GM21528 (cell line): Measurements from ENCODE around the gene GALR2.
"Not testable (repeated sequence)": the region's sequence is repeated elsewhere in the genome, so short reads cannot be mapped to it uniquely, and the experiment has no call there.

Source experiments
- ATAC-seq: cut with Tn5 transposase; IDR thresholded peaks from one replicate; pipeline ENCODE4 v1.9.1; 2021; ENCODE audit warnings: mild to moderate bottlenecking, moderate library complexity; ENCODE audit not compliant: unreplicated experiment, low FRiP score

The GALR2 gene, protein sequence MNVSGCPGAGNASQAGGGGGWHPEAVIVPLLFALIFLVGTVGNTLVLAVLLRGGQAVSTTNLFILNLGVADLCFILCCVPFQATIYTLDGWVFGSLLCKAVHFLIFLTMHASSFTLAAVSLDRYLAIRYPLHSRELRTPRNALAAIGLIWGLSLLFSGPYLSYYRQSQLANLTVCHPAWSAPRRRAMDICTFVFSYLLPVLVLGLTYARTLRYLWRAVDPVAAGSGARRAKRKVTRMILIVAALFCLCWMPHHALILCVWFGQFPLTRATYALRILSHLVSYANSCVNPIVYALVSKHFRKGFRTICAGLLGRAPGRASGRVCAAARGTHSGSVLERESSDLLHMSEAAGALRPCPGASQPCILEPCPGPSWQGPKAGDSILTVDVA

DNA sequence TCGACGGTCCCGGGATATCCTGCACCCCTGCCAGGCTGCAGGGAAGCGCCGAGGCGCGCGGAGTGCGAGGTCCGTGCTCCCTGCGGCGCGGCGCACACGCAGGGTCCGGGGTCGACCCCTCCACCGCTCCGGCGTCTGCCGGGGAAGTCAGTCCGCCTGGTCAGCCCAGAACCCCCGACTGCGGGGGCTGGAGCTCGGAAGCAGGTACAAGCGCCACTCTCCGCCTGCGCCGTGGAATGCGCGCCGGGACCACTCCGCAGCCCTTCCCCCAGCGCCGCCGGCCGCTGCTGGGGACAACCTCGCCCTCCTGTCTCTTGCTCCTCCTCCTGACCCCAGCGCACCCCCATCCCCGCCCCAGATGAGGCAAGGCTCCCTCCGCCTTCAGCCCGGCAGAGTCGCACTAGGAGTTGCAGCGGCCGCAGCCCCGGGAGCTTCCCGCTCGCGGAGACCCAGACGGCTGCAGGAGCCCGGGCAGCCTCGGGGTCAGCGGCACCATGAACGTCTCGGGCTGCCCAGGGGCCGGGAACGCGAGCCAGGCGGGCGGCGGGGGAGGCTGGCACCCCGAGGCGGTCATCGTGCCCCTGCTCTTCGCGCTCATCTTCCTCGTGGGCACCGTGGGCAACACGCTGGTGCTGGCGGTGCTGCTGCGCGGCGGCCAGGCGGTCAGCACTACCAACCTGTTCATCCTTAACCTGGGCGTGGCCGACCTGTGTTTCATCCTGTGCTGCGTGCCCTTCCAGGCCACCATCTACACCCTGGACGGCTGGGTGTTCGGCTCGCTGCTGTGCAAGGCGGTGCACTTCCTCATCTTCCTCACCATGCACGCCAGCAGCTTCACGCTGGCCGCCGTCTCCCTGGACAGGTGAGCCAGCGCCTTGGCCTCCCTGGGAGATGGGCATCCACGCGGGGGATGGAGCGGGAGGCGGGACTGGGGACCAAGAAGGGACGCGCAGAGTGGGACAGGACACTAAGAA, at the start of gene GALR2:
Gene GALR2, plus strand, starts transcription at position 392 of the 974 bp plus-strand sequence. Its CDS starts 103 bp downstream, at position 495.
- no peak for ATAC-seq

DNA sequence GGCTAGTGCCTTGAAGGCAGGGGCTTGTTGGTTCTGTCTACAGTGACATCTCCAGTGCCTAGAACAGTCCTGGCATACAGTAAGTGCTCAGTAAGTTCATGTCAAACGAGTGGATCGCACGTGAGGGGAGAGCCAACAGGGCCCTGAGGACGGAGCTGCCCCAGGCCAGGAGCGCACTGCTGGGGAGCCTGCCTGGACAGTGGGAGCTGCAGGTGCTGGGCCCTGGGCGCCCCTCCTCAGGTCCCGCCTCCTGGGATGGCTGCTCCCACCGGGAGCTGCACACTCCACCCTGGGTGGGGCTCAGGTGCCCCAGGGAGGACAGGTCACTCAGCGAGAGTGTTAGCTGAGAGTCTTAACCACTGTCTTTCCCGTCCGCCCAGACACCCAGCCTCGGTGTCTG, 49.3 kb upstream of the GALR2 start:
- no peak for ATAC-seq

- ATAC-seq: no peak
Measured at GRCh38 chr17:76026714-76027158, 47.8 kb upstream of the GALR2 start.

DNA sequence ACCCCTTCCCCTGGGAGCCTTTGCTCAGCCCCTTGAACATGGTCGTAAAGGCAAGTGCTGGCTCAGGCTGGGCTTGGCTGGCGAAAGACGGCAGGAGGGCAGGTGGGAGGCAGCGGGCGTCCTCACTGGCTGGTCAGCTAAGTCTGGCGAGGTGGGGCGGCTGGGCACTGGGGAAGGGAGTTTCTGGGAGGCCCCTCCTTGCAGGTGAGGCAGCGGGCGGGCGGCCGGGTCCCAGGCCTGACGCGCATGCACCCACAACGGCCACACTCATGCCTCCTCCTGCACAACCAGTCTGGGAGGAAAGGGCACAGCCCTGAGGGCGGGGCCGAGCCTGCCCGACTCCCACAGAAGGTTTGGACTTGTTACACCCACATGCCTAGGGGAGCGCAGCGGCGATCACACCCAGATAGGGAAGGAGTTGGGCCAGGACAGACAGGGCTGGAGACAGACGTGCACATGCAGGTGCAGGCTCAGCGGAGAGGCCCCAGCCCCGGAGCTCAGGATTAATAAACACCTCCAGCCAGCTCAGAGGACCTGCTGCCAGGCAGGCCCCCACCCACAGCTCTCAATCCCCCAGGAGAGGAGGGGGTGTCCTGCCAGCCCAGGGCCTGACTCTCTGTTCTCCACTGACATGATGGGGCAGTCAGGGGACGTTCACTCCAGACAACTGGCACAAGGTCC, 47.3 kb upstream of the GALR2 start, which contains the start of gene EVPL:
Gene EVPL, minus strand, starts transcription at position 148 of the 681 bp plus-strand sequence. Its CDS starts 108 bp downstream, at position 40.
- no peak for ATAC-seq

- no peak for ATAC-seq
Measured at GRCh38 chr17:76032073-76032779, 42.4 kb upstream of the GALR2 start.

- ATAC-seq: no peak
Measured at GRCh38 chr17:76032780-76033108, 41.8 kb upstream of the GALR2 start.

- no peak for ATAC-seq
Measured at GRCh38 chr17:76033139-76033538, 41.4 kb upstream of the GALR2 start.

DNA sequence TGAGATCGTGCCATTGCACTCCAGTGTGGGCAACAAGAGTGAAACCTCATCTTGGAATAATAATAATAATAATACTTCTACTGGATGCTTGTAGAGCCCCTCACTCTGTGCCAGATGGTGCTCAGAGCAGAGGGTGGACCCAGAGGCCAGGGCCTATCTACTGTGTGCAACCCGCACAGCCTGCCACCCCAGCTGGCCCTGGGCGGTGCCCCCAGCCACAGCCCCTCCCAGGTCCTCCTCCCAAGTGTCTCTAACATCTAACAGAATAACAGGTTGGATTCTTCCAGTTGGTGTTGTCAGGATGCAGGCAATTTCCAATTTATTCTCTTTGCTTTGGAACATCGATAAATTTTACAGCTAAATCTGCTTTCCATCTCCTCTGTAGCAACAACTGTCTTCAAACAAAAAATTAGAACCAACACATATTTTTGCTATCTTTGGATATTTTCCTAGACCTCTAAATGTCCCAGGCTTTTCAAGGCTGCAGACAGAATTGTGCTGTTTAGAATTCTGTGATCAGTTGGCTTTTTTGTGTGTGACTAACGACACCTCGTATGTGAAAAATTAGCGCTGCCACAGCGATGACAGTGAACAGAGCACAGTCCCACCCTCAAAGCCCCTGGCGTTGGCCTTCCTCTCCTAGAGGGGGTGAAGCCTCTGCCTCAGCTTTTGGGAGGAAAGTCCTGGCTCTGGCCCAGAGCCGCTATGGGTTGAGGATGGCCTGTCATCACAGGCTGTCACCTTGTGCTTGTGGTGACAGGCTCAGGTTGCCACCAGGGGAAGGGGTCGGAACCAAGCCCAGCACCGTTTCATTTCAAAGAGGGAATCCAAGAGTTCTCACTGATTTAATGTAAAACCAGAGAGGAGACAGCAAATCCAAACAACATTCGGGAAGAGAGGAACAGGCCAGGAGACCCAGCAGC, 39.9 kb upstream of the GALR2 start:
- no peak for ATAC-seq

GRCh38 chr17:76036497-76037261, 37.9 kb upstream of the GALR2 start:
- no peak for ATAC-seq

- no peak for ATAC-seq
Measured at GRCh38 chr17:76038050-76038449, 36.5 kb upstream of the GALR2 start.

DNA sequence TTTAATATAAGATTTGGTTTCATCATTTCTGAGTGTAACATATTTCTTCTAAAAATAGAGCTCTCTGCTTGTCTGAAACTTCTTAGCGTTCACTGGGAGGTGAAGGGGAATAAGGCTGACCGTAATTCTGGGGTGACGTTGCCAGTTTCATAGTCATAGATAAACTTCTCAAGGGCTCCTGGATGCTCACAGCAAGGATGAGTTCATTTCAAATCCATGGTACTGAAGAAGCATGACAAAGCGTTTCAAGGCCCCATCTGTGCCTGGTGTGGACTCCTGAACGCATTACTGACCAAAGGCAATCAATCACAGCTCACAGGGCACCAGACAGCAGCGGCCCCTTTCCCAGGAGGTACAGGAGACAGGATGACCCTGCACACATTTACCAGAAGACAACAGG, 35.5 kb upstream of the GALR2 start:
- ATAC-seq: no peak

DNA sequence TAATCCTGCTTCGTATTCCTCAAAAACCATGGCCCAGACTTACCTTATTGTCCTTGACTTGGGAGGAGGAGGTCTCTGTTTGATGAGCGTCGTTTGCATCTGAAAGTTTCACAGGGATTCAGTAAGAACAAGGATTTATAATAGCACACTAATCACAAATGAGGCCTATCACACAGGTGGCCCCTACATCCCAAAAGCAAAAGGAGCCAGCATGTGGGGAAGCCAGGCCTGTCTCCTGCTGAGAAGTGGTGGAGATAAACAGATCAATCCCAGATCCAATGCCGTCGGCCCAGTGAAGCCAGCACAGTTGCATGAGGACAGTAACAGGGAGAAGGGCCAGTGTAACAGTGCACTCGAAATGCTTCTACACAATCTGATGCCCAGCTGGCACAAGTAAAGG, 34.2 kb upstream of the GALR2 start:
- ATAC-seq: no peak

- not testable (repeated sequence) for ATAC-seq
Measured at GRCh38 chr17:76042868-76043267, 31.7 kb upstream of the GALR2 start.

- not testable (repeated sequence) for ATAC-seq
Measured at GRCh38 chr17:76044475-76045007, 30.0 kb upstream of the GALR2 start.

- ATAC-seq: no peak
Measured at GRCh38 chr17:76046064-76046463, 28.5 kb upstream of the GALR2 start.

DNA sequence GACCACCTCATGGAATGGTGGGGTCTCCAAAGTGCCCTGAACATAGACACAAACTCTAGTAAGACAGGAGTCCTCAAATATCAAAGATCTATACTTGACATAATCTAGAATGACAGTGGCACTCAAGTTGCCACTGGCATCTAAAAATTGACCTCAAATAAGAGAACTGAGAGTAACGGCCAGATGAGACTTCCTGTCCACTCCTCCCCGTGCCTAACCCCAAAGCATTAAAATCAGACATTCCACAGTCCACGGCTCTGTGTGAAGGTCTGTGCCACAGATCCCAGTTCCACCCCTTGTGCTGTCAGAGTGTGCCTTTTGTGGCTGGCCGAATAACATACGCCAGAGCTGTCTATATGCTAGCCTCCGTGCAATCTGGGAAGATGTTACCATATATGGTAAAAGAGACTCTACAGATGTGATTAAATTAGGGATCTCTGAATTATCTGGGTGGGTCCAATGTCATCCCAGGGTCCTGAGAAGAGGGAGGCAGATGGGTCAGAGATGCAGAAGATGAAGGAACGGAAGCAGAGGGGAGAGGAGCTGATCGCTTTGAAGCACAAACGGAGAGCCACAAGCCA, 26.5 kb upstream of the GALR2 start:
- ATAC-seq: no peak

DNA sequence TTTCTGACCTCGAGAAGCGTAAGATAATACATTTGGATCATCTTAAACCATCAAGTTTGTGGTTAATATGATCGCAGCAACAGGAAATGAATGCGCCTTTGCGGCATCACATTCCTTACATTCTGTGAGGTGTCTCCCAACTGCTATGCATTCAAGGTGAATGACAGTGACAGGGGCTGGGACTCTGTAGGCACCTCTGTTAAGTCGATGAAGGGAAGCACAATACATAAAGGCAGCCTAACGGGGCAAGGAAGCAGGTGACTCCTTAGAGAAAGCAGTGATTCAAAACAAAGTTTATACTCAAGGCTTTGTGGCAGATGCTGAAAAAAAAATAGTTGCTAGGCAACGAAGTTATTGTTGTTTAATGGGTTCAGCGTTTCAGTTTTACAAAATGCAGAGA, 25.9 kb upstream of the GALR2 start:
- ATAC-seq: no peak

GRCh38 chr17:76049239-76049638, 25.3 kb upstream of the GALR2 start:
- no peak for ATAC-seq
